HL-60/S4 (cell line): ENCODE data around the gene PDP2.

Experiments
- in situ Hi-C: fragments of 300-500 bp; cut with MboI; formaldehyde crosslinking; loops from 2 replicates; pipeline ENCODE4 v1.14.3; 2022; ENCODE audit warnings: low sequenced_read_pairs

PDP2 gene, protein sequence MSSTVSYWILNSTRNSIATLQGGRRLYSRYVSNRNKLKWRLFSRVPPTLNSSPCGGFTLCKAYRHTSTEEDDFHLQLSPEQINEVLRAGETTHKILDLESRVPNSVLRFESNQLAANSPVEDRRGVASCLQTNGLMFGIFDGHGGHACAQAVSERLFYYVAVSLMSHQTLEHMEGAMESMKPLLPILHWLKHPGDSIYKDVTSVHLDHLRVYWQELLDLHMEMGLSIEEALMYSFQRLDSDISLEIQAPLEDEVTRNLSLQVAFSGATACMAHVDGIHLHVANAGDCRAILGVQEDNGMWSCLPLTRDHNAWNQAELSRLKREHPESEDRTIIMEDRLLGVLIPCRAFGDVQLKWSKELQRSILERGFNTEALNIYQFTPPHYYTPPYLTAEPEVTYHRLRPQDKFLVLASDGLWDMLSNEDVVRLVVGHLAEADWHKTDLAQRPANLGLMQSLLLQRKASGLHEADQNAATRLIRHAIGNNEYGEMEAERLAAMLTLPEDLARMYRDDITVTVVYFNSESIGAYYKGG

GRCh38 chr16:66880288-66881013, at the start of gene PDP2:
Gene PDP2, plus strand, starts transcription at chr16:66880515. Its CDS starts 3,770 bp downstream, at chr16:66884285.
- in situ Hi-C loops: no loop called here

GRCh38 chr16:66832190-66832589, 48.1 kb upstream of the PDP2 start:
- in situ Hi-C loops: no loop called here

- in situ Hi-C loops: no loop called here
Observed at GRCh38 chr16:66832661-66833305, 47.5 kb upstream of the PDP2 start.

- in situ Hi-C loops: no loop called here
Observed at GRCh38 chr16:66834746-66835145, 45.6 kb upstream of the PDP2 start.

DNA sequence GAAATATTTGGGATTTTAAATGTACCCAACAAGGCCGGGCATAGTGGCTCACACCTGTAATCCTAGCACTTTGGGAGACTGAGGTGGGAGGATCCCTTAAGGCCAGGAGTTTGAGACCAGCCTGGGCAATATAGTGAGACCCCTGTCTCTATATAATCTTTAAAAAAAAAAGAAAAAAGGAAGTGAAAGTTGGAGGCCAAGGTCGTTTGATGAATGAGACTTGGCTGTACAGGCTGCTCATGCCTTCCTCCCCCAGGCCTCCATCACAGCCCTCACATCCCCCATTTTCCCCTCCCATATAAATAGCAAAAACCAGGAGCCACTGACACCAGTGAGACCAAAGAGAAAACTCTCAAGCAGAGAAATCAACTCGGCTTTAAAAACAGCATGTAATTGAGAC, 39.4 kb upstream of the PDP2 start:
- in situ Hi-C loops: no loop called here

GRCh38 chr16:66841366-66841765, 38.9 kb upstream of the PDP2 start:
- in situ Hi-C loops: no loop called here

DNA sequence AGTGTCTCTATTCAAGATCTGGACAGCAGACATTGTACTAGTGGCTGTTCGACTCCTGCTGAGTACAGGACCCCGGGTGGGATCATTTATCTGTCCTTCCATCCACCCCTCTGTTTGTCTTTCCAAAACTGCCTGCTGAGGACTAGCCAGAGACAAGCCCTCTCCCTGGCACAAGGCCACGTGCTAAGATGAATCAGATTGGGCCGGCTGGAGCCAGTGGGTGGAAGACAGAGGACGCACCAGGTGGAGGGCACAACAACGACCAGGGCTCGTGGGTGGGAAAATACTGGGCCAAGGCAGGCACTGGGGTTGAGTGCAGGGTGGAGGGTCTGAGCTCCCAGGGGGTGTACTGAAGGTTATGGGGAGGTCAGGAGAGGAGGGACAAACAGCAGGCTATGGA, 37.5 kb upstream of the PDP2 start:
- in situ Hi-C loops: no loop called here

- in situ Hi-C loops: no loop called here
Observed at GRCh38 chr16:66843191-66843590, 37.1 kb upstream of the PDP2 start.

GRCh38 chr16:66844009-66844341, 36.3 kb upstream of the PDP2 start:
- in situ Hi-C loops: no loop called here

DNA sequence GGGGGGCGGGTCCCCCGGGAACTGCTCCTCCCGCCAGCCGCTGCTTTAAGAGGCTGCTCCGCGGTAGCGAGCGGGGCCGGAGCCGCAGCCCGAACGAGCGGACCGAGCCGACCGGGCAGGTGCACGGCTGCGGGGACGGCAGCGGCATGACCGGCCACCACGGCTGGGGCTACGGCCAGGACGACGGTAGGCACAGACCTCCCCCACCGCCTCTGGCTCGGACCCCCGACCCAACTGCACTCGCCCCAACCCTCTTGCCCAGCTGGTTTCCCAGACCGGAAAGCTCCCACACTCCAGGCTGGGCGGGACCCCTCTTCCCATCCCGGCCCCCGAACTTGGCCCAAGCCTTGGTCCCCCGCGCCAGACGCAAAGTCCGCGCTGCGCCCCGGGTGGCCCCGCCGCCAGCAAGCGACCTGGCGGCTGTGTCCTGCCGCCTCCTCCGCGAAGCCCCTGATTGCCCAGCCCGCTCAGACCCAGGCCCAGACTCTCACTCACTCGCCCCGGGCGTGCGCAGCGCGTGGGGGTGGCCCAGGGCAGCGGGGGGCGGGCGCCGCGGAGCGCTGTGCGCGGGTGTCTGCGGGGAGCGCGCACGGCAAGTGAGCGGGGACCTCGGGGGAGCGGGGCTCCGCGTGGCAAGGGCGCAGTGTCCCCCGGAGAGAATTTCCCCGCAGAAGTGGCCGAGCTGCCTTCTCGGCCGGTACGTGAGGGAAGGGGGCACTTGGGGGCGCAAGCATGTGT, 35.8 kb upstream of the PDP2 start, which contains the start of gene CA7:
Gene CA7, plus strand, starts transcription at position 73 of the 738 bp plus-strand sequence. Its CDS starts 74 bp downstream, at position 147.
- in situ Hi-C loops: no loop called here

DNA sequence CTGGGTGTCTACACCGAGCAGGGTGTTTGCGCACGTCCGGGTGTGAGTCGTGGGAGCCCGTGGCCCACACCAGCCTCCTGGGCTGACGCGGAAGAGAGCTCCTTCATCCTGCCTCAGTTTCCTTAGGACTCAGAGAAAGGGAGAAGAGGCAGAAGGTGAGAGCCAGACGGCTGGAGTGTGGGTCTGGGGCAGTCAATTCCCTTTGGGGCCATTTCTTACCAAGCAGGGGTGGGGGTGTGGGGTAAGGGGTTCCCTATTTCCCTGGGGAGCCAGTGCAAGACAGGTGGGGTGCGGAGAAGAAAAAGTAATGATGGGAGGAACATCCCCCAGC, 35.3 kb upstream of the PDP2 start:
- in situ Hi-C loops: no loop called here

GRCh38 chr16:66845791-66846221, 34.5 kb upstream of the PDP2 start:
- in situ Hi-C loops: no loop called here

GRCh38 chr16:66846266-66846665, 34.0 kb upstream of the PDP2 start:
- in situ Hi-C loops: no loop called here

- in situ Hi-C loops: no loop called here
Observed at GRCh38 chr16:66846831-66847230, 33.5 kb upstream of the PDP2 start.

DNA sequence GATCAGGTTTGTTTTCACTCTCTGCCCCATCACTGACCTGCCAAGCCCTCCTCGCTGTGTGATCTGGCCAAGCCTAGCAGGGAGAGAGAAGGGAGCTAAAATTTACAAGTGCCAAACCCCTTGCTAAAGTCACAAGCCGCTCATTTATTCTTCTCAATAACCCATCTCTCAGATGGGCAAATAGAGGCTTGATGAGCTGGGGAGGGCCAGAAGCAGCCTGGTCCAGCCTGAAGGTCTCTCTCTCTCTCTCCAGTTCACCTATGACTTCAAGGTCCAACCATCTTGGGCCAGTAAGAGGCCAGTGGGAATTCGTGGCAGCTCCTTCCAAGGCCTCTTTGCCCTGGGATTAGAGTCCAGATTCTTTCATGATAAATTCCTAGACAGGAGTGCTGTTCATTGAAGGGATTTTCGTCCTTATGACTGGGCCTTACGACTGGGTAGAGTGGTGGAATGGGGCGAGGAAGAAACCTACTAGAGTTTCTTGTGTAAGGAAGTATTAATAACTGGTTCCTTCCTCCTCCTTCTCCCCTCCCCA, 32.7 kb upstream of the PDP2 start:
- in situ Hi-C loops: no loop called here

DNA sequence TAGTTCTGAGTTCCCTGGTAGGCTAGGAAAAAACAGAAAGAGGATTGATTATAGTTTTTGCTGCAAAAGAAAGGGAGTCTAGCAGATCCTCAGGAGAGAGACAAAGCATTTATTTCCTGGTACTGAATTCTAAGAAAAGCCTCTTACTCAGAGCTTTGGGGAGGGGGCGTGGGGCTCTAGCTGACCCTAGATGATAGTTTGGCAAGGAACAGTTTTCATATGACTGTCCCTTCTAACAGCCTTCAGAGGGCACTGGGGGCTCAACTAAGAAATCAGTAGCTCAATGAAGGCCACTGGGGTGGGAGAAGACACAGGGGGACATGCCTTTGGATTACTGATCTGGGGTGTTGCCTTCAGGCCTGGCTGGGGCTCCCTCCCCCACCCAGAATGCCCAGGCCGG, 32.1 kb upstream of the PDP2 start:
- in situ Hi-C loops: no loop called here

- in situ Hi-C loops: no loop called here
Observed at GRCh38 chr16:66849021-66849420, 31.3 kb upstream of the PDP2 start.

DNA sequence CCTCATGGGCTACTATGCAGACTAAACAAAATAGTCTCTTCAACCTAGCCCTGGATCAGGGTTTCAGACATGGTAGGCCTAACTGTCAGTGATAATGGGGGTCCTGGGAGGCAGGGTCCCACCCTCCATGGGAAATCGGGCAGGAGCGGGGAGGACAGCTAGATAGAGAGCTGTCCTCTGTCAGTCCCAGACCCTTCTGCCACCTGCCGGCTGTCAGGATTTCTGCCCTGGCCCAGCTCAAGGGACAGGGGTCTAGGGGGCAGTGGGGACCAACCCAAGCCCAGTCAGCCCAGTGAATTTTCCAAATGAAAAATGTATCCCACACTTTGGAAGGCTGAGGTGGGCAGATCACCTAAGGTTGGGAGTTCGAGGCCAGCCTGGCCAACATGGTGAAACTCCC, 30.8 kb upstream of the PDP2 start:
- in situ Hi-C loops: no loop called here

GRCh38 chr16:66850115-66850815, 30.1 kb upstream of the PDP2 start:
- in situ Hi-C loops: loop anchor here (25.0 kb wide), 1 partner anchor 438 kb away; no protein-coding TSS in a partner anchor
